Epithelial cell of esophagus (primary cell): ENCODE data around the gene ABCC5.

Experiments
- DNase-seq: peaks from one replicate; pipeline ENCODE4 v3.0.0; 2010; ENCODE audit warnings: low read depth
- H3K4me3 ChIP-seq: 2 replicates; pipeline ENCODE4 v1.5.1; 2011; ENCODE audit warnings: mild to moderate bottlenecking, low read length, control low read depth
- TF ChIP-seq, protein P1 (sequence below): IDR thresholded peaks from 2 replicates; pipeline ENCODE4 v1.5.1; 2011; ENCODE audit warnings: low read depth, mild to moderate bottlenecking, low read length, control low read depth, inconsistent platforms; ENCODE audit not compliant: insufficient read depth; ENCODE audit errors: missing control alignments

ABCC5 gene

DNA sequence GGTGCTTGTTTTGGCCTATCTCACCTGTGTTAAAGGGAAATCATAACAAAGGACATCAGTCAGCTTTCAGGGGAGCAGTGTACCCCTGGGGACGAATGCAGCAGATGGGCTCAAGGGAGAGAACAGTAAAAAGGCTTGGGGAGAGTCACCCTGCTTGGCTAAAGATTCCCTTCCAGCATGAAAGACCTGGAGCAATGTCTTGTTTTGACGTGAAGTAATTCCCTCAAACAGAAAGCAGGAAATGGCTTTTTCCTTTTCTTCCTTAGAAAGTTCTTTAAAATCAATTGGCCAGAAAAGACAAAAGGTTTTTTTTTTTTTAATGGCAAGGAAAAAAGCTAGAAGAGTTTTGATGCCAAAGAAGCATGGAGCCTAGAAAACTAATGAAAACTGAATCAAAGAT lies 76.5 kb downstream of the ABCC5 start:
- no peak overlapping the region for H3K4me3 ChIP-seq
- TF ChIP-seq, protein P1, sequence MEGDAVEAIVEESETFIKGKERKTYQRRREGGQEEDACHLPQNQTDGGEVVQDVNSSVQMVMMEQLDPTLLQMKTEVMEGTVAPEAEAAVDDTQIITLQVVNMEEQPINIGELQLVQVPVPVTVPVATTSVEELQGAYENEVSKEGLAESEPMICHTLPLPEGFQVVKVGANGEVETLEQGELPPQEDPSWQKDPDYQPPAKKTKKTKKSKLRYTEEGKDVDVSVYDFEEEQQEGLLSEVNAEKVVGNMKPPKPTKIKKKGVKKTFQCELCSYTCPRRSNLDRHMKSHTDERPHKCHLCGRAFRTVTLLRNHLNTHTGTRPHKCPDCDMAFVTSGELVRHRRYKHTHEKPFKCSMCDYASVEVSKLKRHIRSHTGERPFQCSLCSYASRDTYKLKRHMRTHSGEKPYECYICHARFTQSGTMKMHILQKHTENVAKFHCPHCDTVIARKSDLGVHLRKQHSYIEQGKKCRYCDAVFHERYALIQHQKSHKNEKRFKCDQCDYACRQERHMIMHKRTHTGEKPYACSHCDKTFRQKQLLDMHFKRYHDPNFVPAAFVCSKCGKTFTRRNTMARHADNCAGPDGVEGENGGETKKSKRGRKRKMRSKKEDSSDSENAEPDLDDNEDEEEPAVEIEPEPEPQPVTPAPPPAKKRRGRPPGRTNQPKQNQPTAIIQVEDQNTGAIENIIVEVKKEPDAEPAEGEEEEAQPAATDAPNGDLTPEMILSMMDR, result no peak
- DNase-seq, result no peak

DNA sequence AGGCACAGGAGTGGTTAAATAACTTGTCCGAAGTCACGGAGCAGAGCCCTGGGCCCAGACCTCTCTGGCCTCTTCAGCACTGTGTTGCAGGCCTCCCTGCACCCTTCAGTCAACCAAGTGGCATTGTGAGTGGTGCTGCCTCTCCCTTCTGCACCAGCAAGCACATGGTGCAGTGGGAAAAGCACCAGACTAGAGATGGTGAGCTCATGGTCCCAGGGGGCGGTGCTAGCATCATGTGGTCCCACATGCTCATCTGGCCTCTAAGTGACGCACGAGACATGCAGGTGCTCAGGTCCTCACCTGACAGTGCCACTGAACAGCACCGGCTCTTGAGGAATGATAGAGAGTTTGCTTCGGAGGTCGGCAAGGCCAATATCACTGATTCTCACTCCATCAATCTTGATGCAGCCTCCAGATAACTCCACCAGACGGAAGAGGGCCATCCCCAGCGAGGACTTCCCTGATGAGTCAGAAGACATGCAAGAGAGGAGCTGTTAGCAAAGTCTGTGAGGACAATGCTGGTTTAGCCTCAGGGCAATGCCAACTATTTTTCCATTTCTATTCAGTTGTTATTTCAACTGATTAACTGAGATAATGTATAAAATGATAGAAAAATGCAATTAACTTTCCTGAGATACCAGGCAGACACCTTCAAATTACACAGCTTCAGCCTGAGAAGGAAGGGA lies 79.9 kb downstream of the ABCC5 start:
- no peak overlapping the region for H3K4me3 ChIP-seq
- TF ChIP-seq, protein P1, result no peak
- peak; percentile 68 for DNase-seq

DNA sequence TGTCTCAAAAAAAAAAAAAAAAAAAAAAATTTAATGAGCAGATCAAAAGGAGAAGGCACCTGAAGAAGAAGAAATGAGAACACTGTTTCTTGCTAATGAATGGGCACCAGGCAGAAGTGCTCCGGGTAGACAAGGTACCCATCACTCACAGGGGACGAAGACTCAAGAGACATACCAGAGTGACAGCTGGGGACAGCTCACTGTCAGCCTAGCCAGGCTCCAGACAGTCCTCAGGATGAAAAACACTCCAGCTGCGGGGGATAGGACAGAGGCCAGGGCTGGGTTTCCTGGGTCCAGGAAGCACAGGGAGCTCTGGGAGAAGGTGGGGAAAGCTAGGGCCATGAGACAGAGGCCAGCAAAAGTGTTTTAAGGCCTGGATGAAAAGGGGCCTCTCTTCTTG lies 84.5 kb downstream of the ABCC5 start:
- H3K4me3 ChIP-seq, result no peak overlapping the region
- DNase-seq, result no peak
- TF ChIP-seq, protein P1, result no peak

DNA sequence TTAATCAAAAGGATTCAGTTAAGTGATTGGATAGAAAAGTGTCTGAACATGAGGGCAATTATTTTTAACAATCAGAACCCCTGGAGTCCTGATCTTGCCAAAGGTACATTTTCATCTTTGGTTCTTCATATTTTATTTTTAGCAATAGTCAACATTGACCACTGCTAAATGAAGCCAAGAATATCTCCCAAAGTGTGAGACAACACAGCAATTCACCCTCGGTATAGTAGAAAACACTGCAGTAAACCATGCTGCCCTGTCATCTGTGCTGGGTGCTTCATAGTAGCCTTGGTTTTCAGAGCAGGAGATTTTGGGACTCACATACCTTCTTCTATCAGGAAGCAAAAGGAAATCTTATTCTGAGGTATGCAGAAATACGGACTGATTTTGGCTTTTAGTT lies 85.8 kb downstream of the ABCC5 start:
- TF ChIP-seq, protein P1, result no peak
- H3K4me3 ChIP-seq, result no peak overlapping the region
- no peak for DNase-seq

DNA sequence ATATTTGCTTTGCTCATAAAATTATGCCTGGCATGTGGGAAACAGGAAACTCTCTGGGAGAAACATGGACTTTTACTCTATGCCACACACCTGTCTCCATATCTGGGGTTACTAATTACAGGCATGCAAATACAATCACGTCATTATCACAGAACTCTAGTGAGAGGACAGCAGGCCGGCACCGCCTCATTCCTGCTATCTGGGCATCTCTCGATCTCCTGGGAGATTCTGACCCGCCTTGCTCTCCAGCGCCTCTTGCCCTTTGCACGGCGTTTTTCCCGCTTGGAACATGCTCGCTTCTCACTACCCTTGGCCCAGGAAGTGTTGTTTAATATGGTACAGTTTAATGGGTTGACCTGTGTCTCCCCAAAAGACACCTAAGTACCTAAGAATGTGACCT lies 87.6 kb downstream of the ABCC5 start:
- no peak overlapping the region for H3K4me3 ChIP-seq
- TF ChIP-seq, protein P1, result no peak

DNA sequence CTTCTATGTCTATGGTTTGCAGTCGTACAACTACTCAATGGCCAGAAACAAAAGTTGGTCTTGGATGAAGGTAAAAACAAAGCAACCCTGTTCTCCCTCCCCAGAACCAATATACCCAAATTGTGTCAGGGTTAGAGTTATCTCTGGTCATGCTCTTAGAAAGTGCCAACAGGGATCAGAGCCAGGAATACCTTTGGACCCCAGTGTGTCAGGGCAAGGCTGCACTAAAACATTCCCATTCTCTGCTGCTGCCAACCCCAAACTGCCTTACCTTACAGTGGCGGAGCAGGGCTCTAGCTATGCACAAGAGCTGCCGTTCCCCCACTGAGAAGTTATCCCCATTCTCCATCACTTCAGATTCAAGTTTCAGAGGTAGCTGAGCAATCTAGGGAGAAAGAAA lies 90.6 kb downstream of the ABCC5 start:
- H3K4me3 ChIP-seq, result no peak overlapping the region
- TF ChIP-seq, protein P1, result no peak
- DNase-seq, result no peak

More for the DNA sequence above, 87.6 kb downstream of the ABCC5 start:
- DNase-seq, result no peak

DNA sequence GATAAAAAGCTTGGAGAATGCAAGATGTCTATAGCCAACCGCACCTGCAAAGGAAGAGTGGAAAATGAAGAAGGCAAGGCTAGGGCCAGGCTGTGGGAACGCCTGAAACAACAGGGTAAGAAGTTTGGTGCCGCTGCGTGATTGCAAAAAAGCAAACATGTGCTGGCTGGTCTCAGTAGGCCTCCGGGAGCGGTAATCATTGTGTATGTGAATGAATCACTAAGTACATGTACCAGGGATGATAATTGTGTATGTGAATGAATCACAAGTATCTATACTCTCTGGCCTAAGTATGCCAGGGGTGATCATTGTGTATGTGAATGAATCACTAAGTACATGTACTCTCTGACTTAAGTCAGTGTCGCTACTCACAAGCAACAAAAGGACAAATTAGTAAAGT lies 92.7 kb downstream of the ABCC5 start:
- TF ChIP-seq, protein P1, result no peak
- no peak overlapping the region for H3K4me3 ChIP-seq
- DNase-seq, result peak; percentile 99
